ENCODE data around the gene OR9G1. TPM values are rescaled to one million over a fixed set of nuclear protein-coding genes. Genes with fewer than 3 reads are reported as not detected.
A peak's percentile ranks its signal among the peaks of the same experiment; 100 is the strongest.

Gene OR9G1
- total RNA-seq, 2 experiments from 2014 or later, result not detected

GRCh38 chr11:56714206-56714605, 15.3 kb downstream of the OR9G1 start:
- CTCF ChIA-PET, result interaction anchor here (1.1 kb wide), 1 partner anchor 9 kb away, joined by 3 read pairs; no protein-coding TSS in a partner anchor
- ATAC-seq (peak; percentile 24), DNase-seq (no peak)
- intact Hi-C loops (cut with micrococcal nuclease), result no loop called here
- Mint-ChIP-seq H3K27me3 (no peaks in the 10 kb centered on the region), H3K4me1 (ENCODE audit: low read depth) (no peaks in the 10 kb centered on the region), H3K4me3 (no peak overlapping the region), H3K36me3 (ENCODE audit: low read depth) (no peaks in the 10 kb centered on the region), H3K27ac (no peak overlapping the region), H3K9me3 (peaks cover 7% of the 10 kb centered on the region)
- TF ChIP-seq CTCF (IDR thresholded peaks at IDR 0.05), result no peak
- POLR2A ChIA-PET, result no interaction called here

GRCh38 chr11:56716379-56716854, 17.5 kb downstream of the OR9G1 start:
- ChIA-PET CTCF (no interaction called here), POLR2A (no interaction called here)
- H3K27me3 Mint-ChIP-seq, result no peaks in the 10 kb centered on the region
- no peak for TF ChIP-seq CTCF (IDR thresholded peaks at IDR 0.05)
- intact Hi-C loops (cut with micrococcal nuclease), result no loop called here
- ATAC-seq (no peak), DNase-seq (no peak)
- no peaks in the 10 kb centered on the region for H3K36me3 Mint-ChIP-seq (ENCODE audit: low read depth)
- H3K27ac Mint-ChIP-seq, result no peak overlapping the region
- H3K4me1 Mint-ChIP-seq (ENCODE audit: low read depth), result no peaks in the 10 kb centered on the region
- H3K9me3 Mint-ChIP-seq, result peaks cover 3% of the 10 kb centered on the region
- no peak overlapping the region for H3K4me3 Mint-ChIP-seq

GRCh38 chr11:56720513-56720912, 21.6 kb downstream of the OR9G1 start:
- TF ChIP-seq CTCF (IDR thresholded peaks at IDR 0.05), result no peak
- Mint-ChIP-seq H3K9me3 (no peaks in the 10 kb centered on the region), H3K36me3 (ENCODE audit: low read depth) (no peaks in the 10 kb centered on the region), H3K4me3 (no peak overlapping the region), H3K4me1 (ENCODE audit: low read depth) (no peaks in the 10 kb centered on the region), H3K27me3 (no peaks in the 10 kb centered on the region), H3K27ac (no peak overlapping the region)
- POLR2A ChIA-PET, result no interaction called here
- intact Hi-C loops (cut with micrococcal nuclease), result no loop called here
- DNase-seq (no peak), ATAC-seq (no peak)
- CTCF ChIA-PET, result no interaction called here

GRCh38 chr11:56740107-56740506, 41.2 kb downstream of the OR9G1 start:
- Mint-ChIP-seq H3K27ac (no peak overlapping the region), H3K36me3 (ENCODE audit: low read depth) (no peaks in the 10 kb centered on the region), H3K4me1 (ENCODE audit: low read depth) (no peaks in the 10 kb centered on the region), H3K27me3 (no peaks in the 10 kb centered on the region), H3K4me3 (no peak overlapping the region), H3K9me3 (peaks cover 4% of the 10 kb centered on the region)
- TF ChIP-seq CTCF (IDR thresholded peaks at IDR 0.05), result no peak
- no peak for DNase-seq
- ATAC-seq, result no peak
- ChIA-PET POLR2A (no interaction called here), CTCF (no interaction called here)
- intact Hi-C loops (cut with micrococcal nuclease), result no loop called here

GRCh38 chr11:56740886-56741285, 42.0 kb downstream of the OR9G1 start:
- no peak overlapping the region for H3K4me3 Mint-ChIP-seq
- peaks cover 3% of the 10 kb centered on the region for H3K9me3 Mint-ChIP-seq
- no peak for TF ChIP-seq CTCF (IDR thresholded peaks at IDR 0.05)
- H3K36me3 Mint-ChIP-seq (ENCODE audit: low read depth), result no peaks in the 10 kb centered on the region
- CTCF ChIA-PET, result interaction anchor here (1.5 kb wide), 1 partner anchor 12 kb away, joined by 4 read pairs; no protein-coding TSS in a partner anchor
- intact Hi-C loops (cut with micrococcal nuclease), result no loop called here
- H3K27ac Mint-ChIP-seq, result no peak overlapping the region
- DNase-seq, result no peak
- H3K4me1 Mint-ChIP-seq (ENCODE audit: low read depth), result no peaks in the 10 kb centered on the region
- POLR2A ChIA-PET, result interaction anchor here (0.8 kb wide), 1 partner anchor 12 kb away, joined by 3 read pairs; no protein-coding TSS in a partner anchor
- no peak for ATAC-seq
- H3K27me3 Mint-ChIP-seq, result no peaks in the 10 kb centered on the region
